Activated CD4-positive, alpha-beta T cell treated with anti-CD3 and anti-CD28 coated beads, Interleukin-2, amount 50 U/mL, for 48 hours (primary cell): Measurements from ENCODE around the gene MINDY4B.
"Not testable (repeated sequence)": the region's sequence is repeated elsewhere in the genome, so short reads cannot be mapped to it uniquely, and the experiment has no call there.

Experiments
- DNase-seq, 2 experiments: peaks; one replicate each; pipeline ENCODE4 v3.0.0-alpha.2; 2020

The MINDY4B gene

GRCh38 chr3:150898046-150898754, 7.0 kb downstream of the MINDY4B start:
- no peak for DNase-seq

DNA sequence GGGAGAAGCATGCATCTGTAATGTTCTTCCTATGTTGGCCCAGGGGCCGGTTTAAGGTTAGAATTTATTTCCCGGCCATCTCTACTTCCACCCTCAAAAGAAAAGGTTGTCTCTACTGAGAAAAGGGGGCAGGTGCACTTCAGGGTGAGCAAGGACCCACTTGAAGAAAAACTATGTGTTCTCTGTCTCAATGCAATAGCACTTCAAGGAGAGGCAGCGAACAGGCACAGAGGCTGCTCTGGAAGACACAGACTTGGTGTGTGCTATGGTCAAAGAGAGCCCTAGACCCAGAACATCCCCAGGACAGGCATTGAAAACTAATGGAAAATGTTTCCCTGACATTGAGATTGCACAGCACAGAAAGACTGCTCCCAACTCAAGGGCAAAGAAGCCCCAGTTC, 7.6 kb downstream of the MINDY4B start:
- no peak for DNase-seq

GRCh38 chr3:150890831-150891230, 14.4 kb downstream of the MINDY4B start:
- no peak for DNase-seq

DNA sequence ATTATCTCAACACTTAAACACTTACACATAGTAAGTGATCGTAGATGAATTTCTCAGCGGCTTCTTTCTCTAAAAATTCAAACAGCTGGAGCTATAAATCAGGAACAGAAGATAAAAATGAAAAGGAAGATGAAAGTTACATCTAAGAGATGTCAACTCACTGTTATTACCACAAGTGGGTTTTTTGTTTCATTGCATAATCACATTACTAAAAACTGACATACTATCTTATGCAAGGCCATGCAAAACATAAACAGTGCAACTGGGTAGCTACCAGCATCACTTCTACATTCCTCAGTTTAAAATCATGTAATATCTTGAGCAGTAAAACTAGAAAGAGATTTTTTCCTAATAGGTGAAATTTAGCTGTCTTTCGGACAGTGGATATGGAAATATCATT, 14.9 kb downstream of the MINDY4B start:
- no peak for DNase-seq

GRCh38 chr3:150889106-150889505, 16.1 kb downstream of the MINDY4B start:
- no peak for DNase-seq

DNA sequence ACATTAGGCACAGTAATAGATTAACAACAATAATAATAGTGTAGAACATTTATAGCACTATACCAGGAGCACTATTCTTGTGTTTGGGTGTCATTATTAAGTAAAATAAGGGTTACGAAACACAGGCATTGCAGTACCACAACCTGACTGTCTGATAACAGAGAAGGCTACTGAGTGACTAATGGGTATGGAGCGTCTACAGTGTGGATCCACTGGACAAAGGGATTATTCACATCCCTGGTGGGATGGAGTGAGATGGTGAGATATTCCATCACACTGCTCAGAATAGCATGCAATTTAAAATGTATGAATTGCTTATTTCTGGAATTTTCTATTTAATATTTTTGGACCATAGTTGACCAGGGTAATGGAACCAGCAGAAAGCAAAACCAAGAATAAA, 18.2 kb downstream of the MINDY4B start:
- no peak for DNase-seq

DNA sequence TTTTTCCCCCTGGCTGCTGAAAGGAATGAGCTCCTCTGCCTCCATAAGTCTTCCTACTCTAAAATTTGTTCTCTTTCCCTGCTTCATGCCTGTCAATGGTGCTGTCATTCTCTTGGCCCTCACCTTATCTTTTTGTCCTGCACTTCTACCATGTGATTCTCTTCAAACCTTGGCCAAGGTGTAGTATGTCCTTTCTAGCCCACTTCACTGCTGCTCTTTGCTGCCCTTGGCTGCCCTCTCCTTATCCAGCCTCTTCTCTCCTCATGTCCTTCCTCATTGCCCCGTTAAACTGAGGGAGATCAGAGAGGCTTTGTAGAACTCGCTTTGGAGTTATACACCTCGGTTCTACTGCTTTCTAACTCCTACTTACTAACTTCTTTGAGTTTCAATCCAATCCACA, 19.7 kb downstream of the MINDY4B start:
- no peak for DNase-seq

DNA sequence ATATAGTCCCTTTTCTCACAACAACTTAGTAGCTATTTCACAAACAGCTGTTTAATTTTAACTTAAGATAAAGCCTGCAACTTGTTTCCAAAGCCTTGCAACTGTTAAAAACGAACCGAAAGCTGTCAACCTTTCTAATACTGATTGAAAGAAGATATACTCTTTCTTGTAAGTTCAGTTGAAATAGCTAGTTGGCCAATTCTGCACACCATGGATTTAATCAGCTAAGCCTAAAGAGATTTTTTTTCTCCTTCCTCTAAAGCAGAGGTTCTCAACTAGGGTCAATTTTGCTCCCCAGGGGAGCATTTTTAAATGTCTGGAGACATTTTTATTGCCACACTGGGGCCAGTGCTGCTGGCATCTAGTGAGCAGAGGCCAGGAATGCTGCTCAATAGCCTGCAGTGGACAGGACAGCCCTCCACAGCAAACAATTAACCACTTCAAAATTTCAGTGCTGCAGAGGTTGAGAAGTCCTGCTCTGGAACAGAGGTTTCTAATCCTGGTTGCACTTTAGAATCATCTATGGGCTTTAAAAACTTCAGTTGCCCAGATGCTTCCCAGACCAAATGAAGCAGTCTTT, 26.2 kb downstream of the MINDY4B start:
- DNase-seq: no peak

DNA sequence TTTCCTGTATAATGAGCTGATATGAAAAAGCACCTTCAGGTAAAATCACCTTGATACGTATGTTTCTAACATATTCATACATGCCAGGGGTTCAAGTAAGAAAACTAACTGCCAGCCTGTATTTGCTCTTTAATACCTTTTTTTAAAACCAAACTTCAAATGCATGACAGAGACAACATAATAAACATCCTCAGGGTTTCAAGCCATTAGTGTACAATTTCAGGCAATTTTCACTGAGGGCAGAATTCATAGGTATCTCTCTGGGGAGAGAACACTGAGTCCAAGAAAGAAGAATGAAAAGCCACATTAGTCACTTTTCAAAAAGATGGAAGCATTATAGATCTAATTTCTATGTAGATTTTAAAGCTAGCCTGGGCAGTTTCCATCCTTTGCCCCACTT, 26.9 kb downstream of the MINDY4B start:
- DNase-seq: no peak

GRCh38 chr3:150877303-150877702, 27.9 kb downstream of the MINDY4B start:
- DNase-seq: no peak

- DNase-seq: no peak
These were observed 28.5 kb downstream of the MINDY4B start for GRCh38 chr3:150876611-150877265.

DNA sequence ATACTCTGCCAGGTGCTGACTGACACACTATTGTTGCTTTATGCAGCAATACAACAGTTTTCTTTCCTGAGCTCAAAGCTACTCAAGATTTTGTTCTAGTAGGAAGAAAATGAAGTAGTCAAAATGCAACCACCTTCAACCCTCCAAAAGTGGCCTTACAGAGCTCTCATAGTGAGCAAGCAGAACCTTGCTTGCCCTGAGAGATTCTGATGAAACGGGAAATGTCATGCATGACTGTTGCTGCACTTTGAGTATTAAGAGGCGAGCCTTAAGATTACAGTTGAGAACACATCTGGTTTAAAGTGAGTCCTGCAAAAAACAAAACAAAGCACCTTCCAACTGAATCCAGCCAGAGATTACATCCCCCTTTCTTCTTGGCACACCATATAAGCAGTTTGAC, 29.7 kb downstream of the MINDY4B start:
- no peak for DNase-seq

- no peak for DNase-seq
These were observed 30.5 kb downstream of the MINDY4B start for GRCh38 chr3:150874666-150875219.

DNA sequence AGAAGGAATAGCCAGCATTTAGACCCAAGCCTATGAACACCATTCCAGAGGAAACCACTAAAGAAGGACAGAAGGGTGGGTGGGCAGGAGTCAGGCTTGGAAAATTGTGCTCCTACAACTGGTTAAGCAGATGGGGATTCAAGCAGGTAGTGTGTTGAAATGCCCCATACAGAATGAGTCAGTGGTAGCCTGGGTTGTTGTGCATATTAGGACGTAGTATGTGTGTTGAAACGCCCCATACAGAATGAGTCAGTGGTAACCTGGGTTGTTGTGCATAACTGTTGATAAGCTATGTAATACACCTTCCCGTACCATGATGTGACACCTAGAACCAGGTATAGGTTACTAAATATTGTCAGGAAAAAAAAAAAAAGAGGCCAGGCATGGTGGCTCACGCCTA, 34.0 kb downstream of the MINDY4B start:
- no peak for DNase-seq

- no peak for DNase-seq
These were observed 34.8 kb downstream of the MINDY4B start for GRCh38 chr3:150870406-150870805.

GRCh38 chr3:150868282-150868681, 37.0 kb downstream of the MINDY4B start:
- no peak for DNase-seq

GRCh38 chr3:150867434-150867833, 37.8 kb downstream of the MINDY4B start:
- no peak for DNase-seq

DNA sequence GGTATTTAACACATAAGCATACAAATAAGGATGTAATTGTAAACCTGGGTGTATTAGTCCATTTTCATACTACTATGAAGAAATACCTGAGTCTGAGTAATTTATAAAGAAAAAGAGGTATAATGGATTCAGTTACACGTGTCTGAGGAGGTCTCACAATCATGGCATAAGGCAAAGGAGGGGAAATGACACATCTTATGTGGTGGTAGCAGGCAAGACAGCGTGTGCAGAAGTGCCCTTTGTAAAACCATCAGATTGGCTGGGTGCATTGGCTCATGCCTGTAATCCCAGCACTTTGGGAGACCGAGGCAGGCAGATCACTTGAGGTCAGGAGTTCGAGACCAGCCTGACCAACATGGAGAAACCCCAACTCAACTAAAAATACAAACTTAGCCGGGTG, 41.3 kb downstream of the MINDY4B start:
- DNase-seq: not testable (repeated sequence)

DNA sequence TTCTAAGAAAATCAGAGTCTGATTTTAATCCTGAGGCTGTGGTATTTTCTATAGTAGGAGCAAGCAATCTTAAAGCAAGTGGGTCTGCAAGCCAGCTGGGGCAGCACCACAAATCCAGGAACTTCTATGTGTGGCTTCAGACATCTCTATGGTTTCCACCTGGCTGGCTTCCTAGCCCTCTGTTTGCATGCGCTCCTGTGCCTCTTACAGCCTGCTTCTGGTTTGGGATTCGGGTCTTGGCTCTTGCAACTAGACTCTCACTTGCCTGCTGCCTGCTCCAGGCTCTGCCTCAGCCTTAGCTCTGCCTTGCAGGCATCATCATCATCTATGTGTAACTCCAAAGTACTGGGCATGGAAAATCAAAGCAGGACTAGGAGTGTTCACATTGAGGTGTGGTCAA, 43.4 kb downstream of the MINDY4B start:
- DNase-seq: no peak

- DNase-seq: not testable (repeated sequence)
These were observed 47.3 kb downstream of the MINDY4B start for GRCh38 chr3:150857936-150858335.

DNA sequence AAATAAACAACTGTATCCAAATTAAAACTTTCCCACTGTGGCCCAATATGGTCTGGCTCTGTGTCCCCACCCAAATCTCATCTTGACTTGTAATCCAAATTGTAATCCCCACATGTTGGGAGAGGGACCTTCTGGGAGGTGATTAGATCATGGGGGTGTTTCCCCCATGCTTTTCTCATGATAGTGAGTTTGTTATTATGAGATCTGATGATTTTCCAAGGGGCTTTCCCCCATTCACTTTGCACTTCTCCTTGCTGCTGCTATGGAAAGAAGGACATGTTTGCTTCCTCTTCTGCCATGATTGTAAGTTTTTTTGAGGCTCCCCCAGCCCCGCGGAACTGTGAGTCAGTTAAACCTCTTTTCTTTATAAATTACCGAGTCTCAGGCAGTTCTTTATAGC, 55.0 kb downstream of the MINDY4B start:
- DNase-seq: no peak

DNA sequence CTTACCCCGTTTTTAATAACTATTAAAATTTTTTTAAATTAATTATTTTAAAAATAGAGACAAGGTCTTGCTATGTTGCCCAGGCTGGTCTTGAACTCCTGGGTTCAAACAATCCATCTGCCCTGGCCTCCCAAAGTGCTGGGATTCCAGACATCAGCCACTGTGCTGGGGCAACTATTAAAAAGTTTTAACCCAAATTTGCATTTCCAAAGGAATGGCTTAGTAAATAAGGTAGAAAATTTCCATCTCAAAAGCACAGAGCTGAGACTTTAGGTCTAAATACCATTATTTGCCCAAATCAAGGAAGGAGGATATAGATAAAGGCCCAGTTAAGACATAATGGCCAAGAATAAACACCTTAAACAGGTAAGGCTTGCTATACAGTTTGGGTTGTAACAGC, 56.4 kb downstream of the MINDY4B start:
- DNase-seq: no peak

DNA sequence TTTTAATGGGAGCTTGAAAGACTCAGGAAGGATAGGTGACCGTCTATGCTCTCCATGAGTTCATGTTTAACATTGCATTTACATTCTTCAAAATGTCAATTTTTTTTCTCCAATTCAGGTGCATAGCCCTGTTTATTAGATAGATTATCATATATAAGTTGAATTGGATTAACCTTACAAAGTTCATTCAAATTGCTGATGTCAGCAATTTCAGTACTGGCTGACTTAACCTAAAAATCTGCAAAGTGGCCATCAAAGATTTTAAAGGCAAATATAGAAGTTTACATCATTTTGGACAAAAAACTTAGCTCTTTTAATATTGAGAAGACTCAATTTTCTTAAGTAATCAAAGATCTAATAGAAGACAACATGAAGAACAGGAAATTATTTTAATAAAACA, 57.8 kb downstream of the MINDY4B start:
- DNase-seq: no peak

DNA sequence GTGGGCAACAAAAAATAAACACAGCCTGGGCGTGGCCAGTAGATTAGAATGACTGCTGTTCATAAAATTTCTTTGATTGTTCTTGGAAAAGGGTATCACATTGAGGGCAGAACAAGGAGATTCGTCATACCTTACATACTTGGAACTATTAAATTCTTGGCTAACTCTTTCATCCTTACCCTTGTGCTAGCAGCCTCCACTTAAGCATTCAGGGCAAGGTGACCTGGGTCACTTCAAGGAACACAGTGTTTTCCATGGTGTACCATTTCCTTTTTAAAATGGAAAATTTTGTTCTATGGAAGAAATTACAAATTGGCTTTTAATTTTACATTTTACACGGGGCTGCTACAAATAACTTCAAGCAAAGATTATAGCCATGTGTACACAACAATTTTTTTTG, 60.8 kb downstream of the MINDY4B start:
- no peak for DNase-seq
